Kidney (tissue), 14 donors: ENCODE results near the gene F2RL1. TPM values are rescaled to one million over a fixed set of nuclear protein-coding genes. Genes with fewer than 3 reads are reported as not detected.
"Not testable (repeated sequence)": the region's sequence is repeated elsewhere in the genome, so short reads cannot be mapped to it uniquely, and the experiment has no call there.

ENCODE experiments used
- DNase-seq, 5 donors: peaks; one replicate each; pipeline ENCODE4 v3.0.0-alpha.2; 2013 to 2020
- FAIRE-seq: peaks from 2 replicates; lab custom pipeline; 2012; peaks lifted over from hg19 to GRCh38; lab: Jason Lieb, UNC
- H3K27ac ChIP-seq, 2 donors: one replicate each; pipeline ENCODE4 v1.7.0; 2013; ENCODE audit warnings: low read depth in 2 of 2, low read length in 2 of 2, inconsistent platforms in 1 of 2
- H3K27me3 ChIP-seq: one replicate; pipeline ENCODE4 v1.7.1; 2013; ENCODE audit warnings: low read length, inconsistent platforms; ENCODE audit not compliant: control insufficient read depth, insufficient read depth
- H3K36me3 ChIP-seq, 3 donors: one replicate each; pipeline versions ENCODE4 v1.7.0 to v1.7.1; 2013; ENCODE audit warnings: low read length in 3 of 3, control low read depth in 1 of 3, inconsistent platforms in 1 of 3; ENCODE audit not compliant: insufficient read depth in 3 of 3, control insufficient read depth in 2 of 3
- H3K4me1 ChIP-seq, 3 donors: one replicate each; pipeline versions ENCODE4 v1.7.0 to v1.7.1; 2013; ENCODE audit warnings: low read length in 3 of 3, inconsistent platforms in 1 of 3, low read depth in 1 of 3; ENCODE audit not compliant: control insufficient read depth in 2 of 3, insufficient read depth in 2 of 3
- H3K4me3 ChIP-seq, 3 donors: one replicate each; pipeline versions ENCODE4 v1.7.0 to v1.8.1; 2013; ENCODE audit warnings: low read length in 3 of 3, control low read depth in 1 of 3, inconsistent platforms in 1 of 3
- H3K9ac ChIP-seq, 3 donors: one replicate each; pipeline versions ENCODE4 v1.7.0 to v1.7.1; 2013; ENCODE audit warnings: low read length in 3 of 3, control low read depth in 1 of 3, inconsistent platforms in 1 of 3
- H3K9me3 ChIP-seq, 3 donors: one replicate each; pipeline versions ENCODE4 v1.7.0 to v1.7.1; 2013; ENCODE audit warnings: low read length in 3 of 3, control low read depth in 1 of 3, inconsistent platforms in 1 of 3; ENCODE audit not compliant: control insufficient read depth in 2 of 3, insufficient read depth in 1 of 3
- CTCF ChIP-seq: IDR thresholded peaks from 3 replicates; pipeline ENCODE4 v1.5.1; 2012; ENCODE audit warnings: mild to moderate bottlenecking, moderate library complexity, borderline replicate concordance; ENCODE audit not compliant: insufficient read depth; ENCODE audit errors: extremely low read depth
- intact Hi-C: fragments of 100-400 bp; cut with DNase I; formaldehyde crosslinking; loops from one replicate; pipeline ENCODE4 v1.11.1; 2022
- polyA plus RNA-seq: library from polyadenylated mRNA; stranded (reverse); fragments of 350-450 nt; fragmentation: Illumina TruSeq; extraction: RNeasy Lipid Tissue Mini Kit (QIAGEN cat#74804); gene quantifications from one replicate; pipeline ENCODE4 v1.2.3, GENCODE V29; 2014; ENCODE audit warnings: low read depth, low replicate concordance; ENCODE audit not compliant: insufficient read depth
- total RNA-seq: library from RNA; stranded (reverse); fragmentation: NEBNext Ultra II Directional; extraction: Animal tissue kit (Norgen Biotek cat#: 25700); gene quantifications from one replicate; pipeline ENCODE4 v1.2.1, GENCODE V29; 2021
- donor health status: control.
- donor health status: control.
- donor health status: control.
- donor health status: control.
- donor health status: control.
- donor health status: DM: yes; HTN: yes; CAD: no.
- donor health status: Normal renal cell carcinoma (clear cell type).

F2RL1 gene
- total and polyA plus RNA-seq, 2 donors from 2014 or later: 24.5 to 51.9 TPM

GRCh38 chr5:76782444-76782843, 36.4 kb upstream of the F2RL1 start:
- Histone ChIP-seq H3K9ac (no peak overlapping the region), H3K9me3 (no peaks in the 10 kb centered on the region), H3K36me3 (no peaks in the 10 kb centered on the region), H3K4me1 (no peaks in the 10 kb centered on the region), H3K27ac (no peak overlapping the region), H3K4me3 (no peak overlapping the region), H3K27me3 (no peaks in the 10 kb centered on the region)
- intact Hi-C loops: no loop called here
- TF ChIP-seq CTCF: no peak
- no peak for DNase-seq
- no peak for FAIRE-seq

DNA sequence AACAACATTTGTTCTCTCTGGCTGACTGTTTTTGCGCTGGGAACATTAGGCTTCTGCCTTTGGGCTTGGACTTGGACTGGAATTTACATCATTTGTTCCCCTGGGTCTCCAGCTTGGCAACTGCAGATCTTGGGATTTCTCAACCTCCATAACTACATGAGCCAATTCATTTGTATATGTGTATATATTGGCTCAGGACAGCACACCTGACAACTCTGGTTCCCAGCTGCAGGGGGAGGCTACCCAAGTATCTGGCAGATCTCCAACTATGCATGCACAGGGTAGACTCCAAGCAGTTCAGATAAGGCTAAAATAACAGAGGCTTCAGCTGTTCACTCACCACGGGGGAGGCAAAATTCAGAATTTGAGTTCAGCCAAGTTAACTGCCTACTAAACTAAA, 31.6 kb upstream of the F2RL1 start:
- H3K27me3 ChIP-seq: no peaks in the 10 kb centered on the region
- DNase-seq (peak in 2 of 5 donors; percentile 15 to 47), FAIRE-seq (no peak)
- TF ChIP-seq CTCF: no peak
- no peaks in the 10 kb centered on the region for H3K36me3 ChIP-seq
- peaks cover 0 to 3% (median 0%) of the 10 kb centered on the region in 3 donors for H3K4me1 ChIP-seq
- no peak overlapping the region for H3K9ac ChIP-seq
- no peaks in the 10 kb centered on the region for H3K9me3 ChIP-seq
- intact Hi-C loops: no loop called here
- no peak overlapping the region for H3K4me3 ChIP-seq
- H3K27ac ChIP-seq: no peak overlapping the region

DNA sequence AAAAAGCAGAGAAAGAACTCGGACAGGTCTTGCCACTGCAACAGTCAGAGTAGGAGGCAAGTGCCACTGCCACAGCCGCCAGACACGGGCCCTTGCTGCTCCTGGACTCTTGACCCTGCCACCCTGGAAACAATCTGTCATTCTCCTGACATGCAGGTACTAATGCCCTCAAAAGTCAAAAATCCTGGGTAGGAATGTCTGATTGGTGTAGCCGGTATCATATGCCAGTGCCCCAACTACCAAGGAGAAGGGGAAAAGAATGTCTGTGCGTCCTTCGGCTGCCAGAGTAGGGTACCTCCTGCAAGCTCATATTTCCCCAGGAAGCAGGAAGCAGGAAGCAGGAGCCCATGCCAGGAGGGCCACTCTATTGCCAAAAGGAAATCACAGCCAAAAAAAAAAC, 30.5 kb upstream of the F2RL1 start:
- no peak overlapping the region for H3K27ac ChIP-seq
- peaks cover 0 to 3% (median 0%) of the 10 kb centered on the region in 3 donors for H3K4me1 ChIP-seq
- no peak overlapping the region for H3K4me3 ChIP-seq
- no peak for TF ChIP-seq CTCF
- no peaks in the 10 kb centered on the region for H3K27me3 ChIP-seq
- H3K9me3 ChIP-seq: no peaks in the 10 kb centered on the region
- DNase-seq (no peak), FAIRE-seq (no peak)
- H3K9ac ChIP-seq: no peak overlapping the region
- intact Hi-C loops: no loop called here
- no peaks in the 10 kb centered on the region for H3K36me3 ChIP-seq

DNA sequence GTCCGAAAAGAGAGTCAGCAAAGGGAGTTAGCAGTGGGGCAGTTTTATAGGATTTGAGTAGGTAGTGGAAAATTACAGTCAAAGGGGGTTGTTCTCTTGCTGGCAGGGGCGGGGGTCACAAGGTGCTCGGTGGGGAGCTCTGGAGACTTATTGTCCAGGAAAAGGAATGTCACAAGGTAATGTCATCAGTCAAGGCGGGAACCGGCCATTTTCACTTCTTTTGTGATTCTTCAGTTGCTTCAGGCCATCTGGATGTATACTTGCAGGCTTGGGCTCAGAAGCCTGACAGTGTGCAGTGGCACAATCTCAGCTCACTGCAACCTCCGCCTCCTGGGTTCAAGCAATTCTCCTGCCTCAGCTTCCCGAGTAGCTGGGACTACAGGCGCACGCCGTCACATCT, 29.6 kb upstream of the F2RL1 start:
- intact Hi-C loops, FAIRE-seq, H3K4me3 ChIP-seq, H3K27ac ChIP-seq, H3K4me1 ChIP-seq, H3K9ac ChIP-seq, H3K9me3 ChIP-seq, DNase-seq, H3K27me3 ChIP-seq, H3K36me3 ChIP-seq: not testable (repeated sequence)
